ENCODE results near the gene FCHSD2.
"Not testable (repeated sequence)": the region's sequence is repeated elsewhere in the genome, so short reads cannot be mapped to it uniquely, and the experiment has no call there.

Gene FCHSD2

DNA sequence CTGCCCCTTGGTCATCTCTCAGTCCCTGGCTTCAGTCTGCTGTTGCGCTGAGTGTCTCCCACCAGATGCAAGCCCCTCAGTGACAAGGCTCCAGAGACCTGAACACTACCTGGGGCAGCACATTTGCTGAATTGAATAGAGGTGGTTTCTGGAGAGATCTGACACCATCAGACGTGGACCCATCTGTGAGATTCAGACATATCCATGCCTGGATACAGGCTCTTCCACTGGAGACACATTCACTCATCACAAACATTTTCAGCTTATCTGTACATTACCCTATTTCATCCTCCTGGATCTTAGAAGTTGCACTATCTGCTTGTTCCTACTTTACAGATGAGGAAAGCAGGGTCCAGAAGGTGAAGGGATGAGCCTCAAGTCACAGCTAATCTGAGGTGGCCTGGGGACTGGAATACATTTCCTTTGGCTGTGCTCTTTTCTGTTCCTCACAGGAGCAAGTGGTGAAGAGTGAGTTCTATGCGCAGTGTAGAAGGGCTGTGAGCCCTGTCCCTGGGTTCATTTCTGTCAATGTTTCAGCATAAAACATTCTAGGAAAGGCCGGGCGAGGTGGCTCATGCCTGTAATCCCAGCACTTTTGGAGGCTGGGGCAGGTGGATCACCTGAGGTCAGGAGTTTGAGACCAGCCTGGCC is 308.9 kb downstream of the FCHSD2 start:
- no peak for DNase-seq (ENCODE audit: low spot score)

DNA sequence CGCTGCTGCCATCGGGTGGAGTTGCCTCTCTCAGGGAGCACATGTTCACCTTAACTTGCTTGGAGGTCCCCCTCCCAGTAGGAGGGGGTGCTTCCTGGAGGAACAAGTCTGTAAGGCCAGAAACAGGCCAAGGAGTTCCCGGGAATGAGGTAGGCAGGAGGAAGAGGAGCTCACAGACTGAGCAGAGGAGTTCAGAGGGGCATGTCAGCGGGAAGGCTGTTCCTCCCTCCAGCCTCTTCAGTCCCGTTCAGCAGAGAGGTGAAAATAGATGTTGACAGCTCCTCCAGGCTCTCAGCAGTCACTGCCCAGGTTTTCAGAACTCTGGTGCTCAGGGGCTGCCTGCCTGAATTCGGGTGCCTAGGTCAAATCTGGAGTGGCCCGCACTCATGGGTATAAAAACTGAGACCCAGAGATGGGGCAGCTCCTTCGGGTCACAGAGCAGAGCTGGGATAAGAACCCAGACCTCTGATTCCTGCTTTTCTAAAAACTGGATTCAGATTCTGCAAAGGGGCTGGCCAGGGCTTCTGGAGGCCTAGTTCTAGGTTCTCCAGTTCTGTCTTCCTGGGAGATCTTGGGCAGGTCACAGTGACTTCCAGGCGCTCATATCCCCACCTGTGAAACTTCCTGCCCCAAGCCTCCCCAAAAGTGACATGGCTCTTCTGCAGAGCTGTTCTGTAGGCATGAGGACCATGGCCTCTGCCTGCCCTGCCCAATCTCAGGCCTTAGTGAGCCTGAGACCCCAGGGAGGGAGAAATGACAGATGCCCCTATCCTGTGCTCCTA is 309.6 kb downstream of the FCHSD2 start:
- no peak for DNase-seq (ENCODE audit: low spot score)

DNA sequence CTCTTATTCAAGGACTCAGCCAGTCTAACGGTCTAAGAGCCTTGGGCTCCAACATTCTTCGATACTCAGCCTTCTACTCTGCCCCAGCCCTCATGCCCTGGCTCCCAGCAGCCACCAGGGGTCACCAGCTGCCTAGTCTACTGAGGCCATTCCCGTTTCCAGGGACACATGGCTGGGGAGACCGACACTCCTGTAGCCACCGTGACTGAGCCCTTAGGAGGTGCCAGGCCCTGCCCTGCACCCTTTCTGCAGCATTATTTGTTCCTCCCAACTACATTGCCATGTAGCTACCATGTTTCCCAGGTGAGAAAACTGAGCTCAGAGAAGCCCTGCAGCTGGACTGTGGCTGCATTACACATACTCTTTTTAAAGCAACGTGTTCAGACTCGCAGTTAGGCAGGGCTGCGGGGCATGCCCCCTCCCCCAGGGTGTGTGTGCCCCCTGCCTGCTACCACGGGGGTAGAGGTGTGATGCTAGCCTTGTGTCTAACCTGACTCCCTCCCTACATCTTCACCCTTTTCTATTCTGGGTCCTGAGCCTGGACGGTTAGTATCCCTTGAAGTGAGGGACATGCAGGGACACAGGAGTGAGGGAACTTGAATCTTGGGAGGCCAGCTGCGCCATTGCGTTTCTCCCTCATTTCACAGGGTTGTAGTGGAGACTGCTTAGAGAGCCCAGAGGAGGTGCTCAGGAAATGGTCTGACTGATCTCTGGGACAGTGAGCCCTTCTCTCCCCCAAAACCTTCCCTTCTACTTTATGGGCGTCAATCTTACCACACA is 310.4 kb downstream of the FCHSD2 start:
- peak; percentile 82 for DNase-seq (ENCODE audit: low spot score)

DNA sequence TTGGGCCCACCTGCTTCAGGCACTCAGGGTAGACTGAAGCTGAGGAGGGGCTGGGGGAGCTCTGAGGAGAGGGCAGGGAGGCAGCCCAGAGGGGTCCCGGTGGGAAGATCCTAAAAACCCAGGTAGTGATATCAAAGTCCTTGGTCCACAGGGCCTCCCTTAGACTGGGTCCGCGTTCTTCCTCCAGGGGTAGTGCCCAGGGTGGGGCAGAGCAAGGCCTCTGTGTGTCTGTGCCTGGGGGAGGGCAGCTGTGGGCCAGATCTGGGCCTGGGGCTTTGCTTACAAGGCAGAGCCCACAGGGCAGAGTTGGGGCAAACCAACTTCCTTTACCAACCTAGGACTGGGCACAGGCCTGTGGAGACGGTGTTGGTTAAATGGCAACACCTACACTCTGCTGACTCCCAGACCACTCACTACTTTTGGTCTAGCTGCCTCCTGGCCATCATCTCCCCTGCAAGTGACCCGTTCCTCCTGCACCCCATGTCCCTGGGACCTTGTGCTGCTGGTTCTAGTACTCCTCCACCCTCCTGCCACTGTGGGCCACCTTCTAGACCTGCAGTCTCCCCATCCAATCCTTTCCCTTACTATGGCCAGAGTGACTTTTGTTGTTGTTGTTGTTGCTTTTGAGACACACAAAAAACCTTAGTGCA is 312.1 kb downstream of the FCHSD2 start:
- no peak for DNase-seq (ENCODE audit: low spot score)

DNA sequence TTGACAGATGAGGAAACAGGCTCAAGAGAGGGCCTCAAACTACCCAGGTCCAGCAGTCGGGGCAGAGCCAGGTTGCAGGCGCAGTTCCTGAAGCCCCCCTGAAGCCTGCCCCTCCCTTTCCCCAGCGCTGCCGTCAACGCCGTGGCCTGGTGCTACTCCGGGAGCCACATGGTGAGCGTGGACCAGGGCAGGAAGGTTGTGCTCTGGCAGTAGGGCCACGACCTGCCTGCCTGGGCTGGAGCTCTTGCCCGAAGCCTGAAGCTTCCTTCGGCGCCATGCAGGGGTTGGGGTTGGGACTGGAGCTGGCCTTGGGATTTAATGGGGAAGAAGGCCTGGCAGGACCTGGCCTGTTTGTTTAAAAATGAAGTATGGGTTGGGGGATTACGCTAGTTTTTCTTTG is 312.9 kb downstream of the FCHSD2 start:
- DNase-seq (ENCODE audit: low spot score) = no peak

DNA sequence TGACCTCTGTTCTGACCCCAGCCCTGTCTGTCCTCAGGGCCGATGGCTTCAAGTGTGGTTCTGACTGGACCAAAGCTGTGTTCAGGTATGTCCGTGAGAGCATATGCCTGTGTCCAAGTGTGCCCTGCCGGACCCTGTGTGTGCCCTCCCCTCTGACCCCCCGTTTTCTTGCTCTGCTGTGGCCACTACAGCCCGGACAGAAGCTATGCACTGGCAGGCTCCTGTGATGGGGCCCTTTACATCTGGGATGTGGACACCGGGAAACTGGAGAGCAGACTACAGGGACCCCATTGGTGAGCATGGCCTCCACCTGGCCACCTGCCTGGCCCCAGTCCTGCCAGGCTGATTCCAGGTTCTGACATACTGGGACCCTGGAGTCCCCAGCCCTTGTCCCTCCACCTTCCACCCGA is 313.4 kb downstream of the FCHSD2 start:
- no peak for DNase-seq (ENCODE audit: low spot score)

DNA sequence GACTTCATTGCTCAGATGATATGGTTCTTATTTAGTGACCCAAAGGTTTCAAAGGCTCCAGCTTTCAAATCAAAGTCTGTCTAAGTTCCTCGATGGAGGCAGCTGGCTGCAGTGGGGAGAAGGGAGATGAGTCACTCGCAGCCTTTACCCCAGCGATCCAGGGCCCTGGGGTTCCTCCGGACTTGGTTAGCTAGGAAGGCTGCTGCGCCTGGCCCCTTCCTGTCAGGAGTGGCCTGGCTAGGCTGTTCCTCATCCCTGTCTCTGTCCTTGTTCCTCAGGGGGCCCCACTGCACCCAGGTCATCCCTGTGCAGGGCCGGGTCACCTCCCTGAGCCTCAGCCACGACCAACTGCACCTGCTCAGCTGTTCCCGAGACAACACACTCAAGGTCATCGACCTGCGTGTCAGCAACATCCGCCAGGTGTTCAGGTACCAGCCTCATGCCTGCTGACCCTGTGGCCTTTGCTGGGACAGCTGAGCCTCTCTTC is 314.0 kb downstream of the FCHSD2 start:
- DNase-seq (ENCODE audit: low spot score) = no peak

DNA sequence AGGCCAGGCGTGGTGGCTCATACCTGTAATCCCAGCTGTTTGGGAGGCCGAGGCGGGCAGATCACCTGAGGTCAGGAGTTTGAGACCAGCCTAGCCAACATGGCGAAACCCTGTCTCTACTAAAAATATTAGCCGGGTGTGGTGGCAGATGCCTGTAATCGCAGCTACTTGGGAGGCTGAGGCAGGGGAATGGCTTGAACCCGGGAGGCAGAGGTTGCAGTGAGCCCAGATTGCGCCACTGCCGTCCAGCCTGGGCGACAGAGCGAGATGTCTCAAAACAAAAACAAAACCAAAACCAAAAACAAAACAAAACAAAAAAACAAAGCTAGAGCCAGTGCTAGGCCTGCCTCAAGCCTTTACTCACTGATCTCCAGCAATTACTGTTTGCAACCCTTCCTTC is 314.5 kb downstream of the FCHSD2 start:
- DNase-seq (ENCODE audit: low spot score) = not testable (repeated sequence)

DNA sequence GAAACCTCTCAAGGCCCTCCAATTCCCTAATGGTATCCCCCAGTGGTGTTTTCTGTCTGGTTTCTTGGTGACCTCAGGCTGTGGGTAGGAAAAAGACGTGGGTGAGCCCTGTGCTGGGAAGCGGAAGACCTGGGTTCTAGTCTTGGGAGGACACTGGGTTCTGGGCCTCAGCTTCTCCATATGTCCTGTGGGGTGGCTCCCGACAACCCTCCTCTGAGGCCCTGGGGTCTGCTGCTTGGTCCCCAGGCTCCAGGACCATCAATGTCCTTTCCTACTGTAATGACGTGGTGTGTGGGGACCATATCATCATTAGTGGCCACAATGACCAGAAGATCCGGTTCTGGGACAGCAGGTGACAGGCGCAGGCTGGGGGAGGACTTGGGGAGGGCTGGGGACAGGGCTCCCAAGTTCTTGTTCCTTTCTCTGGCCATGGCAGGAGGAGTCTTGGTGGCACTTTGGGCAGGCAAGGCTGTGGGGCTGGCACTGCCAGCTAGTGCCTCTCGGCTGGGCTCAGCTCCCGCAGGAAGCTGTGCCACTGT is 315.1 kb downstream of the FCHSD2 start:
- no peak for DNase-seq (ENCODE audit: low spot score)

DNA sequence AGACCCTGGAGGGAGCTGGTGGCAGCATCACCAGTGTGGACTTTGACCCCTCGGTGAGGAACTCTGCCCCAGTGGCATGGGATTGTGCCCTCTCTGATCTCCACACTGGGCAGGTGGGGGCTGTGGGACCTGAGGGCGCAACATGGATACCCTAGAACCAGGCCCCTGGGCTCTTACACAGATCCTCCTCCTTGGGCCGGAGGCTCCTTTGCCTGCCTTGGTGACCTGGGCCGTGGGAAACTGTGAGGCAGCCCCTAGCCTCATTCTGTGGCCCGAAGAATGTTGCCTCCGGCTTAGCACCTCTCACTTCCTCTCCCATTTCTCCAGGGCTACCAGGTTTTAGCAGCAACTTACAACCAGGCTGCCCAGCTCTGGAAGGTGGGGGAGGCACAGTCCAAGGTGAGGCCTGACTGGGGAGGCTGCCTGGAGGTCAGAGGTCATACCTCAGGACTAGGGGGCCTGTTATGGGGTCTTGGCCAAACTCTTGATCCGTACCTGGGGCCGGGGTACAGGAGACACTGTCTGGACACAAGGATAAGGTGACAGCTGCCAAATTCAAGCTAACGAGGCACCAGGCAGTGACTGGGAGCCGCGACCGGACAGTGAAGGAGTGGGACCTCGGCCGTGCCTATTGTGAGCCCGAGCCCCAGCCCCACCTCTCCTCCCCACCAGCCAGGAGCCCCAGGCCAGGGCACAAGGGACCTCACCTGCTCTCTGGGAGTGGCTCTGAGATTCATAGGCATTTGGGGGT is 315.8 kb downstream of the FCHSD2 start:
- DNase-seq (ENCODE audit: low spot score) = no peak

DNA sequence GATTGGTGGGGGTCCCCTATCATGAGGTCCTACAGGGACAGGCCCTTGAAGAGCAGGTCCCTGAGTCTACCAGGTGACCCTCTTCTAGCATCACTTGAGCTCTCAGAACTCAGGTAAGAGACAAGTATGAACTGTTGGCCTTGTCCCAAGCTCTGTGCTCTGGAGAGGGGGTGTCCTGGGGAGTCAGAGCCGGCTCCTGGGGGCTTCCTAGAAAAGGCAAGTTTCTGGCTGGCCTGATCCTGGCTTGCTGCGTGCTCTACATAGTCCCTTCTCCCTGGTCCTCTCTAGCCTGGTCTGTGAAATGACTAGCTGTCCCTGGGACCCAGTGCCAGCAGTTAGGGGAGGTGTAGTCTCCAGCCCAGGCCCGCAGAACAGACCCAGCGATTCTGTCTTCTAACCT is 316.5 kb downstream of the FCHSD2 start:
- no peak for DNase-seq (ENCODE audit: low spot score)

DNA sequence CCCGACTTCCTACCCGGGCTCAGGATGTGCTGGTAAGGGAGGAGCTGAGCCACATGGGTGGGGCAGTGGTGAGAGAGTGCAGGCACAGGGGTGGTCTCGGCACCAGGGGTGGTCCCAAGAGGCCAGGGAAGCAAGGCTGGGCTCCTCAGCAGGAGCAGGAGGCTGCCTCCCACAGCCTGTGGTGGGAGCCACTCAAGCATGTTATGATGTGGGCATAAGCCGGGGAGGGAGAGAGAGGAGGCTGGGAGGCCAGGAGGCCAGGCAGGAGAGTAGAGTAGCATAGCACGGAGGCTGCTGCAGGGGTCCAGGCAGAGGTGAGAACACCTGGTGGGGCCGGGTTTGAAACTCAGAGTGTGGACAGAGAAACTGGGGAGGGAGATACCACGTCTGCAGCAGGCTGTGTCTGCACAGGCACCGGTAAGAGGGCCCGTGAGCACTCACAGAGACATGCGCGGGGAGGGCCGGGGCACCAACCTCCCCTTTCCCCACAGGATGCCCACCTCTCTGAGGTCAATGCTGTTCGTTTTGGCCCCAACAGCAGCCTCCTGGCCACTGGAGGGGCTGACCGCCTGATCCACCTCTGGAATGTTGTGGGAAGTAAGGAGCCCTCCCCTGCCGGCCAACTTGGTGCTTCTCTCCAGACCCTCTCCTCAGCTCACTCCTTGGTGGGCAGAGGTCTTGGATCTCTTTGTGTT is 317.2 kb downstream of the FCHSD2 start:
- DNase-seq (ENCODE audit: low spot score) = no peak

DNA sequence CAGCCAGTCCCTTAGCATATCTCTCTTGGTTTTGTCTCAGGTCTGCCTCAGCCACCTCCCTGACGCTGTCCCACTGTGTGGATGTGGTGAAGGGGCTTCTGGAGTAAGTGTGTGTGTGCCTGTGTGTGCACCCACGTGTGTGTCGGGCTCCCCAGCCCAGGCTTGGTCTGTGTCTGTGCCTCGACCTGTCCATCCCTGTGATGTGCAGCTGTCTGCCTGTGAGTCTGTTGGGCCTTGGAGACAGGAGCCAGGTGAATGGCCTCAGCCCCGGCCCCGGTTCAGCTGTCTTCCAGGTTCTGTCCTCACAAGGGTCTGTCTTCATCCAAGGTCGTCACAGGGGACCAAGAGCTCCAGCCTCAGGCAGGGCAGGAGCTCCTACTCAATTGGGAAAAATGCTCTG is 318.1 kb downstream of the FCHSD2 start:
- no peak for DNase-seq (ENCODE audit: low spot score)

DNA sequence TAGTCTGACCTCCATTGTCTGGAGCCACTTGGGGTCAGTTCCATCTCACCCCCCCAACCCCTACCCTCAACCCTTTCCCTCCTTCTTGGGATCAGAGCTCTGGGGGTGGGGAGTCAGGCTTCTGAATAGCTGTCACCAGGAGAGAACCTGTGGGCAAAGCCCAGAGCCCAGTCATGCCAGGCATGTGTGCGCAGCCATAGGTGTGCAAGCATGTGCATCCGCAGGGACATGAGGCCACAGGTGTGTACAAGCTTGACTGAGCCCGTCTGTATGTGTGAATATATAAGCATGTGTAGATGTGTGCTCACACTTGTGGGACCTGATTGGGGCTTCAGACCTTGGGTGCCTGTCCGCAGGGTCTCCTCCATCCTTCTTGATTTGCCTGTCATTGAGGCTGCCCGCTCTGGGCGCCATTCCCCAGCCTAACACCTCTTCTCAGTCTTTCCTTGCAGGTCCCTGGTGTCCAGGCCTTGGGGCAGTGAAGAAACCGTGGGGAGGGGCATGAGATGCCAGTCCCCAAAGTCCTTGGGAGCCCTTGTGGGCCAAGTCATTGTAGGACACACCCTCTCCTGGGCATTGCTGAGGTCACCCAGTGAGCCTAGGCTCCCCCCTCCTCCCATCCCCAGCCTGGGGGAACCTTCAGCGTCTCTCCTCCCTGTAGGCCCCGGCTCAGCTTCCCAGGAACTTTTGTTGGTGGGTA is 318.9 kb downstream of the FCHSD2 start:
- no peak for DNase-seq (ENCODE audit: low spot score)

DNA sequence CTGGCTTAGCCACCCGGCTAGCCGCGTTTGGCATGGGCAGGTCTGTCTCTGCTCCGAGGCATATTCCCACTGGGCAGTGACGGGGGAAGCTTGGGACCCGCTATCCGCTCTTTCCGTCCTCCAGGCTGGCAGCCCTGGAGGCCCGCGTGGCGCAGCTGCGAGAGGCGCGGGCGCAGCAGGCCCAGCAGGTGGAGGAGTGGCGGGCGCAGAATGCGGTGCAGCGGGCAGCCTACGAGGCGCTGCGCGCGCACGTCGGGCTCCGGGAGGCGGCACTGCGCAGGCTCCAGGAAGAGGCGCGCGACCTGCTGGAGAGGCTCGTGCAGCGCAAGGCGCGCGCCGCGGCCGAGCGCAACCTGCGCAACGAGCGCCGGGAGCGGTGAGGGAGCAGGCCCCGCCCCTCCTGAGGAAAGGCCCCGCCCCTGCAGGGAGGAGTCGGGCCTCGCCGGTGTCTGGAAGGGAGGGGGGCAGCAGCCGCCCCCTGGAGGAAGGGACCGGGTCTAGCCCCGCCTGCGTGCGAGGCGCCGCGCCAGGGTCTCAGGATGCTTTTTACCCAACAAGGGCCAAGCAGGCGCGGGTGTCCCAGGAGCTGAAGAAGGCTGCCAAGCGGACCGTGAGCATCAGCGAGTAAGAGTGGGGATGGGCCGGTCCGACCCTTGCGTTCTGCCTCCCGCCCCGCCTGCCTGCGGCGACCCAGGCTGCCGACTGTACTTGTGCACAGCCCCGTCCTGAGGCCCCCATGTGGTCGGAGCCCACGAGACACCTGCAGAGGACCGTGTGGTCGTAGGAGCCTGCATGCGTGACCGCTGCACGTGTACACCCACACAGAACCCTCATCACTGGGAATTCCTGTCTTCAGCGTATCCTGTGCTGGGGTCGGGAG is 320.0 kb downstream of the FCHSD2 start:
- peak; percentile 98 for DNase-seq (ENCODE audit: low spot score)

DNA sequence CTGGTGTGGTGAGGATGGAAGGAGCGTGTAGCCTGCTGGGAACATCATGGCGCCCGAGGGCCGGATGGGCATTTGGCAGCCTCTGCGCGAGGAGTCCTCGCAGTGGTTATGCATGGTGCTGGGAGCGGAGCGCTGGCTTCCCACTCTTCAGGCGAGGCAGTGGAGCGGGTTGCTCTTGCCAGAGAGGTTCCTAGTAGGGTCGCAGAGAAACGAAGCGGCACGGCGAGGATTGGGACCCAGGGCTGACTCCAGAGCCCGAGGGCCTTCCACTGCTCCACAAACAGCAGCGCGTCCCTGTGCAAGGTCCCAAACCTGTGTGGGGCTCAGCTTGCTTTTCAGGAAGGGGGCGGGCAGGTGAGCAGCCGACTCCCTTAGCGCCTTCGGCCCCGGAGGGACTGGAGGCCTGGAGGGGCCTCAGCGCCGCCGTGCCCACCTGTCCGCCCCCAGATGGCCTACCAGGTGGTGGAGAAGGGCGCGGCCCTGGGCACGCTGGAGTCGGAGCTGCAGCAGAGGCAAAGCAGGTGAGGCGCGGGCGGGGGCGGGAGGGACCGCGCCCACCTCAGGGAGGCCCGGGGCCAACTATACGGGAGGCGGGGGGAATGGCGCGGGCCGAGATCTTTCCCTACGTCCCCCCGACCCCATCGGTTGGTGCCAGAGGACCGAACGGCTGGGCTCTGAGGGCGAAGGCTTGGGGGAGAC is 320.7 kb downstream of the FCHSD2 start:
- no peak for DNase-seq (ENCODE audit: low spot score)

DNA sequence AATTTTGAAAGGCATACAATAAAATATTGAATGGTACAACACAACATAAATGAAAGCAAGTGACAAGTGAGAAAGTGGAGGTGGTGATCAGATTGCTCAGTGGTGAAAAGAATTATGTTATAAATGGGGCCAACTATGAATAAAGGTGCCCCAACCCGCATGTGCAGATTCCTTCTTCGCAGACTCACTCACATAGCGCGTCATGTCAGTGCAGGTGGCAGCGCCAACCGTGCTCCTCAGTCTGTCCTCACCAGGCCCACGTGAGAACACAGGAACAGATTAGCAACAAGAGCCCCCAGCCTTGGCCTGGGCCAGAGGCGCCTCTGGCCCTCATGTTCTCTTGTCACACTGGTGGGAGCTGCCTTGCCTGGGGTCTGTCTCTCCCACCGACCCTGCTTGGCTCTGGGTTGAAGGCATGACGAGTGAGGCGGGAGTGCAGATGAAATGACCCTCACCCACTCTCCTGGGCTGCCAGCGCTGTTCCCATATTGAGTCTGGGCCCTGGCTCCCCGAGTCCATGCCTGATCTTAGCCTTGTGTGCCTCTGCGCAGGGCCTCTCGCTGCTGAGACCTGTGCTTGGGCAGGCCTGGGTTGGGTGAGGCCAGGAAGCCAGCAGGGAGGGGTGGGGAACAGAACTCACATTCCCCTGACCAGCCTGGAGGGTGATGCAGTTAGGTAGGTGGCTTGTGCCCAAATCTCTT is 321.5 kb downstream of the FCHSD2 start:
- DNase-seq (ENCODE audit: low spot score) = no peak

DNA sequence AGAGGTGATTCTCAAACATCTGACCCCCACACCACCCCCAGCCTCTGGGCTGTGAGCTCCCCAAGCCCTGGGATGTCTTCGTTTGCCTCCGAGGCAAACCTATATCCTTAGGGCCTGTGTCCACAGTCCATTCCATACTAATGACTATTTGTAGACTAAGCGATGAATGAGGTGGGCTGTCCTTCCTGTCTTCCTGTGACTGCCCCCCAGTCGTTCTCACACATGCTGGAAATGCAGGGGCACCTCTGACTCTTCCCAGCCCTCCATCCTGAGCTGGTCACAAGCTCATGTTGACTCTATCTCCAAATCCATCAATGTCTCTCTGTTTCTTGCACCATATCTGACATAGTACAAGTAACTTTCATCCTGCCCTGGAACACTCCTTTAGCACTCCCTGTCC is 323.1 kb downstream of the FCHSD2 start:
- DNase-seq (ENCODE audit: low spot score) = no peak

Data from hepatic stellate cell (primary cell).